H9 (cell line): ENCODE data around the gene LGALS9B. TPM values are rescaled to one million over a fixed set of nuclear protein-coding genes. Genes with fewer than 3 reads are reported as not detected.
"Not testable (repeated sequence)": the region's sequence is repeated elsewhere in the genome, so short reads cannot be mapped to it uniquely, and the experiment has no call there.

Source experiments
- DNase-seq: peaks from one replicate; pipeline ENCODE4 v3.0.0-alpha.2; 2017
- H2AFZ ChIP-seq: one replicate; pipeline ENCODE4 v1.6.1; 2013; ENCODE audit warnings: mild to moderate bottlenecking, low read length, control low read depth, moderate library complexity
- H2AK5ac ChIP-seq: 2 replicates; pipeline ENCODE4 v1.6.1; 2013; ENCODE audit warnings: low read length, control low read depth, mixed read lengths; ENCODE audit not compliant: insufficient read length
- H2BK120ac ChIP-seq: one replicate; pipeline ENCODE4 v1.6.1; 2013; ENCODE audit warnings: low read depth, mild to moderate bottlenecking, low read length, control low read depth, inconsistent platforms; ENCODE audit not compliant: poor library complexity, severe bottlenecking
- H2BK12ac ChIP-seq: 2 replicates; pipeline ENCODE4 v1.6.1; 2013; ENCODE audit warnings: low read length, control low read depth, mixed read lengths, low read depth; ENCODE audit not compliant: insufficient read length
- H2BK15ac ChIP-seq: 2 replicates; pipeline ENCODE4 v1.6.1; 2013; ENCODE audit warnings: low read depth, low read length, control low read depth
- H2BK20ac ChIP-seq: one replicate; pipeline ENCODE4 v1.6.1; 2013; ENCODE audit warnings: low read depth, mild to moderate bottlenecking, low read length, control low read depth, inconsistent platforms; ENCODE audit not compliant: poor library complexity, severe bottlenecking
- H2BK5ac ChIP-seq: 2 replicates; pipeline ENCODE4 v1.6.1; 2013; ENCODE audit warnings: low read length, control low read depth, mixed read lengths; ENCODE audit not compliant: insufficient read length
- H3K14ac ChIP-seq: 2 replicates; pipeline ENCODE4 v1.6.1; 2013; ENCODE audit warnings: low read length, control low read depth; ENCODE audit not compliant: insufficient read depth
- H3K18ac ChIP-seq: 2 replicates; pipeline ENCODE4 v1.6.1; 2013; ENCODE audit warnings: low read depth, mild to moderate bottlenecking, mixed read lengths, low read length, control low read depth; ENCODE audit not compliant: insufficient read length
- H3K23ac ChIP-seq: 2 replicates; pipeline ENCODE4 v1.6.1; 2013; ENCODE audit warnings: low read length, control low read depth, mixed read lengths, low read depth; ENCODE audit not compliant: insufficient read length
- H3K23me2 ChIP-seq: 2 replicates; pipeline ENCODE4 v1.6.1; 2013; ENCODE audit warnings: low read depth, mild to moderate bottlenecking, mixed read lengths, low read length, control low read depth; ENCODE audit not compliant: insufficient read length, poor library complexity, severe bottlenecking
- H3K27ac ChIP-seq: 2 replicates; pipeline ENCODE4 v1.5.1; 2013; ENCODE audit warnings: low read length, control low read depth, mixed read lengths, low read depth; ENCODE audit not compliant: insufficient read length
- H3K27me3 ChIP-seq: 2 replicates; pipeline ENCODE4 v1.6.1; 2013; ENCODE audit warnings: low read length, control low read depth, inconsistent platforms; ENCODE audit not compliant: insufficient read depth
- H3K4ac ChIP-seq: 2 replicates; pipeline ENCODE4 v1.6.1; 2013; ENCODE audit warnings: low read depth, mild to moderate bottlenecking, control low read depth, inconsistent platforms, low read length, moderate library complexity
- H3K4me1 ChIP-seq: 2 replicates; pipeline ENCODE4 v1.6.1; 2013; ENCODE audit warnings: low read length, control low read depth, inconsistent platforms; ENCODE audit not compliant: insufficient read depth
- H3K4me2 ChIP-seq: 2 replicates; pipeline ENCODE4 v1.6.1; 2013; ENCODE audit warnings: low read length, control low read depth, mixed read lengths; ENCODE audit not compliant: insufficient read length, insufficient read depth
- H3K56ac ChIP-seq: 2 replicates; pipeline ENCODE4 v1.6.1; 2013; ENCODE audit warnings: low read depth, mild to moderate bottlenecking, mixed read lengths, low read length, control low read depth; ENCODE audit not compliant: insufficient read length
- H3K79me1 ChIP-seq: 2 replicates; pipeline ENCODE4 v1.6.1; 2013; ENCODE audit warnings: low read depth, mild to moderate bottlenecking, moderate library complexity, low read length, control low read depth, inconsistent platforms; ENCODE audit not compliant: insufficient read depth, poor library complexity, severe bottlenecking
- H3K79me2 ChIP-seq: 2 replicates; pipeline ENCODE4 v1.6.1; 2013; ENCODE audit warnings: low read length, control low read depth, inconsistent platforms; ENCODE audit not compliant: insufficient read depth
- H3K9ac ChIP-seq: 2 replicates; pipeline ENCODE4 v1.6.1; 2013; ENCODE audit warnings: low read length, control low read depth, mixed read lengths; ENCODE audit not compliant: insufficient read length; ENCODE audit errors: extremely low read depth
- H3K9me3 ChIP-seq: one replicate; pipeline ENCODE4 v1.6.1; 2013; ENCODE audit warnings: low read depth, low read length, inconsistent platforms; ENCODE audit not compliant: control insufficient read depth
- H3T11ph ChIP-seq: one replicate; pipeline ENCODE4 v1.6.1; 2013; ENCODE audit warnings: mild to moderate bottlenecking, low read length, control low read depth, inconsistent platforms
- H4K20me1 ChIP-seq: one replicate; pipeline ENCODE4 v1.6.1; 2013; ENCODE audit not compliant: control insufficient read depth, insufficient read length, insufficient read depth
- H4K5ac ChIP-seq: 2 replicates; pipeline ENCODE4 v1.6.1; 2013; ENCODE audit warnings: low read depth, mild to moderate bottlenecking, mixed read lengths, low read length, control low read depth; ENCODE audit not compliant: insufficient read length
- H4K8ac ChIP-seq: replicated peaks from 2 replicates; pipeline ENCODE4 v1.6.1; 2013; ENCODE audit warnings: low read length, control low read depth, mixed read lengths, low read depth; ENCODE audit not compliant: insufficient read length
- H4K91ac ChIP-seq: 2 replicates; pipeline ENCODE4 v1.6.1; 2013; ENCODE audit warnings: low read depth, mild to moderate bottlenecking, moderate library complexity, mixed read lengths, low read length, control low read depth; ENCODE audit not compliant: insufficient read length
- H3K27ac Mint-ChIP-seq, 3 experiments: 2 replicates in 2 of 3; 3 replicates in 1 of 3; pipeline ENCODE4 v1.8.0; 2020 to 2021; ENCODE audit warnings: mixed read lengths in 3 of 3, mild to moderate bottlenecking in 1 of 3, moderate library complexity in 1 of 3
- H3K27me3 Mint-ChIP-seq: 2 replicates; pipeline ENCODE4 v1.8.0; 2021; ENCODE audit warnings: low read depth, mild to moderate bottlenecking, moderate library complexity, mixed read lengths
- H3K36me3 Mint-ChIP-seq, 3 experiments: 2 replicates in 2 of 3; 3 replicates in 1 of 3; pipeline ENCODE4 v1.8.0; 2020 to 2021; ENCODE audit warnings: low read depth in 3 of 3, mixed read lengths in 3 of 3; ENCODE audit not compliant: insufficient read depth in 1 of 3
- H3K4me1 Mint-ChIP-seq, 2 experiments: 2 replicates each; pipeline ENCODE4 v1.8.0; 2020; ENCODE audit warnings: mixed read lengths in 2 of 2
- H3K4me3 Mint-ChIP-seq, 2 experiments: 2 replicates in 1 of 2; 3 replicates in 1 of 2; pipeline ENCODE4 v1.8.0; 2020 to 2021; ENCODE audit warnings: mild to moderate bottlenecking in 2 of 2, mixed read lengths in 2 of 2, moderate library complexity in 1 of 2
- H3K9me3 Mint-ChIP-seq, 2 experiments: 2 replicates in 1 of 2; 3 replicates in 1 of 2; pipeline ENCODE4 v1.8.0; 2020; ENCODE audit warnings: mild to moderate bottlenecking in 2 of 2, mixed read lengths in 2 of 2, moderate library complexity in 1 of 2
- WGBS: extraction: QIAGEN DNeasy Blood & Tissue Kit; methylation state at CpG from one replicate; pipeline ENCODE4 v1.1.7; 2013; ENCODE audit warnings: missing lambda C conversion rate, low lambda C conversion rate, mixed read lengths; ENCODE audit not compliant: insufficient read length; ENCODE audit errors: extremely low coverage; 5-methylcytosine and 5-hydroxymethylcytosine counted together
- total RNA-seq: library from RNA; stranded (reverse); gene quantifications from 2 replicates; pipeline ENCODE4 v1.2.1, GENCODE V29; 2021

The LGALS9B gene
- total RNA-seq, 1 experiment from 2014 or later, result not detected

DNA sequence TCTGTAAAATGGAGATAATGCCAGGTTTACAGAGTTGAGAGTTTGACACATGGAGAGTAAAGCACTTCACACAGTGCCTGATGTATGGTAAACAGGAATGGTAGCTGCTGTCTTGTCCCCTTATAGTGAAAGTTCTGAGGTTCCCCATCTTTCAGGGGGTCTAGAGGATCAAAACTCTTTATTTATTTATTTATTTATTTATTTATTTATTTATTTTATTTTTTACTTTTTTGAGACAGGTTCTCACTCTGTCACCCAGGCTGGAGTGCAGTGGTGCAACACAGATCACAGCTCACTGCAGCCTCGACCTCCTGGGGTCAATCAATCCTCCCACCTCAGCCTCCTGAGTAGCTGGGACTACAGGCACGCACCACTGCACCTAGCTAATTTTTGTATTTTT lies 40.1 kb downstream of the LGALS9B start:
- not testable (repeated sequence) for DNase-seq, H3K79me2 ChIP-seq, H3K27ac Mint-ChIP-seq, H3K9ac ChIP-seq, H3K9me3 ChIP-seq, H3K4me1 Mint-ChIP-seq, H3K4me3 Mint-ChIP-seq, H3K14ac ChIP-seq, H2BK15ac ChIP-seq, H3K27me3 ChIP-seq, H2BK12ac ChIP-seq, H3K27me3 Mint-ChIP-seq, H4K20me1 ChIP-seq, H3K56ac ChIP-seq, H4K5ac ChIP-seq, H4K91ac ChIP-seq, H2BK20ac ChIP-seq, H3K79me1 ChIP-seq, H3K4ac ChIP-seq, H4K8ac ChIP-seq, H3K4me1 ChIP-seq, H2AK5ac ChIP-seq, H2BK5ac ChIP-seq, H3K23me2 ChIP-seq, H3K23ac ChIP-seq, H3K4me2 ChIP-seq, H3K36me3 Mint-ChIP-seq, H2BK120ac ChIP-seq, H3K18ac ChIP-seq, H3K9me3 Mint-ChIP-seq, H2AFZ ChIP-seq, H3K27ac ChIP-seq, H3T11ph ChIP-seq
- no CpG with 5 or more reads among the region's 2 CpGs for WGBS

DNA sequence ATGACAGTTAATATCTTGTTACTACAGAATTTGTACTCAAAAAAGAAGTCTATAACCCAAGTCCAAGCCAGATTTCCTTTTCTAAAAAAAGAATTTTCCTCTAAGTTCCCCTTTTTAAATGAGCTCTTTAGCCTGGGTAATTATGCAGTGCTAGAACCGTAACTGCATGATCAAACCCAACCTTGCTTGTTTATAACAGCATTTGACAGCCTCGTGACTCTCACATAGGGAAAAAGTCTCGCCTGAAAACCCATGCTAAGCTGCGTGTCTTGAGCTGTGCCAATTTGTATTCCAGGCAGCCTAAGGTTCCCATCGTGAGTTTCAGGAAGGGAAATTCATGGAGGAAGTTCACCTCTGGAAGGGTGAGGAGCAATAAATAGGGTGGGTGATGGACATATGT lies 44.5 kb downstream of the LGALS9B start:
- not testable (repeated sequence) for H2BK5ac ChIP-seq, H4K8ac ChIP-seq, H3K4me1 Mint-ChIP-seq, H2BK12ac ChIP-seq, H2BK120ac ChIP-seq, H3K14ac ChIP-seq, H2BK15ac ChIP-seq, H2BK20ac ChIP-seq, H3K9ac ChIP-seq, H3K27ac Mint-ChIP-seq, H2AFZ ChIP-seq, H3K23ac ChIP-seq, H3K9me3 Mint-ChIP-seq, H3K4me1 ChIP-seq, H3K36me3 Mint-ChIP-seq, H3K79me1 ChIP-seq, H4K20me1 ChIP-seq, H3K79me2 ChIP-seq, H3K4me3 Mint-ChIP-seq, H2AK5ac ChIP-seq, H3K9me3 ChIP-seq, H3T11ph ChIP-seq, DNase-seq, H4K91ac ChIP-seq, H4K5ac ChIP-seq, H3K4me2 ChIP-seq, H3K18ac ChIP-seq, H3K27ac ChIP-seq, H3K27me3 Mint-ChIP-seq, H3K27me3 ChIP-seq, H3K4ac ChIP-seq, H3K56ac ChIP-seq, H3K23me2 ChIP-seq
- no CpG with 5 or more reads among the region's 5 CpGs for WGBS
